ENCODE results near the gene SMURF1.

GRCh38 chr7:99046722-99047121, 97.2 kb downstream of the SMURF1 start:
- TF ChIP-seq CTCF (IDR thresholded peaks at IDR 0.05) (no peak), POLR2A (IDR thresholded peaks at IDR 0.05) (no peak)
